HG03439 (cell line): ENCODE data around the gene C11orf58.

Experiments used
- ATAC-seq: cut with Tn5 transposase; IDR thresholded peaks from one replicate; pipeline ENCODE4 v1.9.1; 2021; ENCODE audit warnings: mild to moderate bottlenecking, moderate library complexity; ENCODE audit not compliant: unreplicated experiment

Gene C11orf58

GRCh38 chr11:16767957-16768356 lies 29.5 kb downstream of the C11orf58 start:
- no peak for ATAC-seq

GRCh38 chr11:16769386-16769785 lies 30.9 kb downstream of the C11orf58 start:
- no peak for ATAC-seq

- ATAC-seq: no peak
Measured at GRCh38 chr11:16770016-16770415, 31.6 kb downstream of the C11orf58 start.

- ATAC-seq: no peak
Measured at GRCh38 chr11:16771350-16772140, 33.1 kb downstream of the C11orf58 start.

- no peak for ATAC-seq
Measured at GRCh38 chr11:16772141-16772512, 33.7 kb downstream of the C11orf58 start.

GRCh38 chr11:16773981-16774935 lies 35.8 kb downstream of the C11orf58 start:
- no peak for ATAC-seq

- no peak for ATAC-seq
Measured at GRCh38 chr11:16774936-16775613, 36.6 kb downstream of the C11orf58 start.

- ATAC-seq: no peak
Measured at GRCh38 chr11:16775614-16776283, 37.3 kb downstream of the C11orf58 start.

GRCh38 chr11:16776711-16777612 lies 38.5 kb downstream of the C11orf58 start:
- ATAC-seq: no peak

- no peak for ATAC-seq
Measured at GRCh38 chr11:16777613-16777975, 39.1 kb downstream of the C11orf58 start.

- no peak for ATAC-seq
Measured at GRCh38 chr11:16778286-16778685, 39.8 kb downstream of the C11orf58 start.

GRCh38 chr11:16778876-16779275 lies 40.4 kb downstream of the C11orf58 start:
- ATAC-seq: no peak

- ATAC-seq: no peak
Measured at GRCh38 chr11:16779436-16779835, 41.0 kb downstream of the C11orf58 start.

- no peak for ATAC-seq
Measured at GRCh38 chr11:16780146-16780545, 41.7 kb downstream of the C11orf58 start.

GRCh38 chr11:16780698-16781550 lies 42.5 kb downstream of the C11orf58 start:
- ATAC-seq: no peak

- no peak for ATAC-seq
Measured at GRCh38 chr11:16781936-16782919, 43.8 kb downstream of the C11orf58 start.

GRCh38 chr11:16783321-16783801 lies 44.9 kb downstream of the C11orf58 start:
- ATAC-seq: no peak

- ATAC-seq: no peak
Measured at GRCh38 chr11:16784097-16784496, 45.6 kb downstream of the C11orf58 start.
